Ovary (tissue), 3 donors: ENCODE results near the gene GPR152.

Experiments used
- CTCF ChIP-seq, 3 donors: fragments of 450-650 bp in 2 of 3; fragments of 200-600 bp in 1 of 3; IDR thresholded peaks; one replicate each; pipeline versions ENCODE4 v1.5.1 to v1.8.0; 2016 to 2022; ENCODE audit warnings: antibody characterized with exemption in 3 of 3, mild to moderate bottlenecking in 1 of 3
- EP300 ChIP-seq: sonication (generic); formaldehyde crosslinking; IDR thresholded peaks from one replicate; pipeline ENCODE4 v1.6.1; 2017; ENCODE audit warnings: antibody characterized with exemption
- donor health status: DM: no; HTN: no; CAD: no.

GRCh38 chr11:67493548-67494370 lies 41.2 kb upstream of the GPR152 start:
- TF ChIP-seq EP300 = no peak
- TF ChIP-seq CTCF (IDR thresholded peaks at IDR 0.05) = no peak
